Heart right ventricle (tissue), 16 donors: ENCODE results near the gene CORO7. TPM values are rescaled to one million over a fixed set of nuclear protein-coding genes. Genes with fewer than 3 reads are reported as not detected.

ENCODE experiments used
- ATAC-seq, 8 donors: fragments of 200-7000 bp; cut with Tn5 transposase; one replicate each; pipeline ENCODE4 v1.9.1; 2020; ENCODE audit warnings: mild to moderate bottlenecking in 8 of 8, moderate library complexity in 8 of 8, moderate number of reproducible peaks in 1 of 8
- DNase-seq, 2 donors: peaks; one replicate each; pipeline ENCODE4 v3.0.0-alpha.2; 2020
- H3K27ac ChIP-seq, 10 donors: fragments of 200-600 bp; sonication (generic) in 2 of 10; one replicate each; pipeline versions ENCODE4 v1.5.0 to v1.8.0; 2020 to 2022; ENCODE audit warnings: mild to moderate bottlenecking in 3 of 10
- H3K27me3 ChIP-seq, 7 donors: fragments of 200-600 bp; one replicate each; pipeline ENCODE4 v1.8.0; 2021 to 2022; ENCODE audit warnings: mild to moderate bottlenecking in 2 of 7
- H3K36me3 ChIP-seq, 9 donors: fragments of 200-600 bp; sonication (generic) in 1 of 9; one replicate each; pipeline versions ENCODE4 v1.5.0 to v1.8.0; 2020 to 2022; ENCODE audit warnings: mild to moderate bottlenecking in 2 of 9
- H3K4me1 ChIP-seq, 9 donors: fragments of 200-600 bp; sonication (generic) in 1 of 9; one replicate each; pipeline versions ENCODE4 v1.5.0 to v1.8.0; 2020 to 2022; ENCODE audit warnings: mild to moderate bottlenecking in 4 of 9
- H3K4me3 ChIP-seq, 10 donors: fragments of 200-600 bp; sonication (generic) in 2 of 10; one replicate each; pipeline versions ENCODE4 v1.5.0 to v1.8.0; 2020 to 2022; ENCODE audit warnings: mild to moderate bottlenecking in 7 of 10, moderate library complexity in 2 of 10
- H3K9me3 ChIP-seq, 11 donors: fragments of 200-600 bp in 10 of 11; sonication (generic) in 2 of 11; one replicate each; pipeline versions ENCODE4 v1.5.0 to v1.8.0; 2013 to 2022; ENCODE audit warnings: mild to moderate bottlenecking in 2 of 11, control low read depth in 1 of 11, moderate library complexity in 1 of 11
- CTCF ChIP-seq, 9 donors: fragments of 200-600 bp; sonication (generic) in 2 of 9; IDR thresholded peaks; one replicate each; pipeline versions ENCODE4 v1.5.0 to v1.8.0; 2021 to 2022; ENCODE audit warnings: antibody characterized with exemption in 9 of 9, mild to moderate bottlenecking in 5 of 9, moderate library complexity in 1 of 9
- WGBS, 2 donors: extraction: QIAGEN DNeasy Blood & Tissue Kit; methylation state at CpG; one replicate each; pipeline ENCODE4 v1.1.7; 2013; ENCODE audit warnings: inconsistent platforms in 1 of 2; 5-methylcytosine and 5-hydroxymethylcytosine counted together
- intact Hi-C, 10 donors: fragments of 100-400 bp; cut with DNase I; formaldehyde crosslinking; loops; one replicate each; pipeline versions ENCODE4 v1.11.1 to v1.14.2; 2022
- polyA plus RNA-seq, 2 donors: library from polyadenylated mRNA; stranded (reverse); fragments of 200-250 nt; gene quantifications; one replicate each; pipeline ENCODE4 v1.2.3, GENCODE V29; 2013
- total RNA-seq, 10 donors: library from RNA; stranded (reverse); fragmentation: NEBNext Ultra II Directional in 3 of 10; extraction: Animal tissue kit (Norgen Biotek cat#: 25700) in 3 of 10; gene quantifications; one replicate each; pipeline versions ENCODE4 v1.2.1 to v1.2.4, GENCODE V29; 2021 to 2023
- donor health status: Arrhythmogenic right ventricular cardiomyopathy.
- donor health status: ischemic (EF 13 %, LVEDD 7.1; RV severe dilation, severe dysfunction).
- donor health status: healthy with polysubstance abuse.
- donor health status: DM: no; HTN: yes; CAD: no.
- donor health status: DM: no; HTN: no; CAD: no.
- donor health status: ischemic (EF 25% LVEDD 6.9; RV normal size, moderate dysfunction).
- donor health status: ischemic (EF 25% LVEDD 5.7; RV mildly dilated, moderate dysfunction).
- donor health status: healthy.
- donor health status: DM: yes; HTN: yes; CAD: no.
- donor health status: Ischemic cardiomyopathy.
- donor health status: ischemic (EF 35%, LVEDD 5.7; RV mildly dilated, moderate dysfunction).
- donor health status: nonischemic (EF 11% LVEDD 7.7; RV severe dilation, severe dysfunction).
- donor health status: DM: yes; HTN: yes; CAD: no.
- donor health status: PGD.
- donor health status: ischemic (EF 29% LVEDD 5.4; RV normal size, mild dysfunction).
- donor health status: nonischemic (EF 23%, LVEDD 6.1; RV moderate dilation, normal function).

CORO7 gene
- total and polyA plus RNA-seq, 12 donors = 6.5 to 21.8 (median 10.9) TPM

GRCh38 chr16:4353675-4354074 is 62.7 kb downstream of the CORO7 start:
- H3K9me3 ChIP-seq = no peaks in the 10 kb centered on the region
- WGBS, 2 donors = 80 to 89% methylated on average over 4 of the region's 4 CpGs
- H3K27ac ChIP-seq = no peak overlapping the region
- DNase-seq (no peak), ATAC-seq (no peak)
- no peak overlapping the region for H3K4me3 ChIP-seq
- H3K27me3 ChIP-seq = no peaks in the 10 kb centered on the region
- no peak for TF ChIP-seq CTCF (IDR thresholded peaks at IDR 0.05)
- intact Hi-C loops = no loop called here
- peaks cover 0 to 45% (median 6%) of the 10 kb centered on the region in 9 donors for H3K36me3 ChIP-seq
- H3K4me1 ChIP-seq = peaks cover 2 to 23% (median 18%) of the 10 kb centered on the region in 9 donors

GRCh38 chr16:4352843-4353242 is 63.6 kb downstream of the CORO7 start:
- Histone ChIP-seq H3K27me3 (no peaks in the 10 kb centered on the region), H3K9me3 (no peaks in the 10 kb centered on the region), H3K27ac (no peak overlapping the region), H3K4me3 (no peak overlapping the region), H3K4me1 (peaks cover 7 to 31% (median 26%) of the 10 kb centered on the region in 9 donors), H3K36me3 (peaks cover 0 to 37% (median 1%) of the 10 kb centered on the region in 9 donors)
- TF ChIP-seq CTCF (IDR thresholded peaks at IDR 0.05) = no peak
- WGBS, 2 donors = 94% methylated on average over 5 of the region's 5 CpGs
- intact Hi-C loops = no loop called here
- DNase-seq = no peak
- ATAC-seq = no peak

GRCh38 chr16:4351880-4352279 is 64.5 kb downstream of the CORO7 start:
- Histone ChIP-seq H3K27ac (peak overlapping the region in 2 of 10 donors; percentile 34 to 94), H3K4me3 (no peak overlapping the region)

GRCh38 chr16:4350787-4351659 is 65.4 kb downstream of the CORO7 start, which contains the start of gene PAM16:
PAM16 (minus strand) TSS chr16:4351321; CDS start chr16:4351234, 87 bp downstream.
- TF ChIP-seq CTCF (IDR thresholded peaks at IDR 0.05) = peak in 2 of 9 donors; percentile 23 to 35
- DNase-seq = peak; percentile 97 to 99
- 0 to 1% methylated on average over 61 to 81 of the region's 81 CpGs for WGBS, 2 donors
- peak; percentile 92 to 98 (median 97) for ATAC-seq
- intact Hi-C loops = no loop called here
- peaks cover 0 to 19% (median 0%) of the 10 kb centered on the region in 9 donors for H3K36me3 ChIP-seq
- no peaks in the 10 kb centered on the region for H3K9me3 ChIP-seq
- peaks cover 11 to 47% (median 30%) of the 10 kb centered on the region in 9 donors for H3K4me1 ChIP-seq
- no peaks in the 10 kb centered on the region for H3K27me3 ChIP-seq
- peak within 1 kb of the TSS; percentile 66 to 96 (median 86) for H3K4me3 ChIP-seq
- H3K27ac ChIP-seq = peak within 1 kb of the TSS in 9 of 10 donors; percentile 71 to 98 (median 86)

More at GRCh38 chr16:4351880-4352279, 64.5 kb downstream of the CORO7 start:
- Histone ChIP-seq H3K36me3 (peaks cover 0 to 27% (median 0%) of the 10 kb centered on the region in 9 donors), H3K4me1 (peaks cover 11 to 40% (median 30%) of the 10 kb centered on the region in 9 donors), H3K27me3 (no peaks in the 10 kb centered on the region), H3K9me3 (no peaks in the 10 kb centered on the region)
- DNase-seq (no peak), ATAC-seq (no peak)
- 75 to 81% methylated on average over 7 of the region's 7 CpGs for WGBS, 2 donors
- intact Hi-C loops = no loop called here
- no peak for TF ChIP-seq CTCF (IDR thresholded peaks at IDR 0.05)
